ENCODE data around the gene HSP90AB1. TPM values are rescaled to one million over a fixed set of nuclear protein-coding genes. Genes with fewer than 3 reads are reported as not detected.
A peak's percentile ranks its signal among the peaks of the same experiment; 100 is the strongest.

The HSP90AB1 gene
- total and polyA plus RNA-seq, 9 of the 15 experiments (the other 6 are each of a cell fraction or from before 2014, with no cell fraction given) = 1,780 to 3,358 (median 2,262) TPM

GRCh38 chr6:44268095-44268628, 21.3 kb downstream of the HSP90AB1 start (continued):
- TF ChIP-seq MXD1 (CRISPR knock-in tag; IDR thresholded peaks at IDR 0.05; ENCODE audit: borderline replicate concordance, poor library complexity, severe bottlenecking) = no peak
- TF ChIP-seq CHAMP1 (IDR thresholded peaks at IDR 0.05) = no peak
- 0 out of 2 replicates have a peak, but pooled peaks have one; percentile 38 for TF ChIP-seq MYC (IDR thresholded peaks at IDR 0.05; ENCODE audit: low read depth, low read length)
- TF ChIP-seq MYC (CRISPR knock-in tag; IDR thresholded peaks at IDR 0.05; ENCODE audit: borderline replicate concordance, low read depth) = no peak
- TF ChIP-seq ZNF57 (CRISPR knock-in tag; IDR thresholded peaks at IDR 0.05) = no peak
- TF ChIP-seq ZBTB8A (IDR thresholded peaks at IDR 0.05; ENCODE audit: partially characterized antibody) = no peak
- TF ChIP-seq SRSF9 (IDR thresholded peaks at IDR 0.05; ENCODE audit: borderline replicate concordance, low read depth, low read length) = no peak
- no peak for TF ChIP-seq TAF9B (IDR thresholded peaks at IDR 0.05; ENCODE audit: partially characterized antibody)
- no peak for TF ChIP-seq ZNF592 (IDR thresholded peaks at IDR 0.05)
- TF ChIP-seq ZKSCAN1 (IDR thresholded peaks at IDR 0.05; ENCODE audit: low read depth, low read length) = no peak
- TF ChIP-seq NFIC (IDR thresholded peaks at IDR 0.05) = peak; percentile 71
- TF ChIP-seq TBL1XR1 (IDR thresholded peaks at IDR 0.05; ENCODE audit: low read length in 2 of 2) = peak in 1 of 2 experiments; percentile 35; a peak in 1 of 4 replicates
- TF ChIP-seq ARID2 (IDR thresholded peaks at IDR 0.05) = peak; percentile 65; the same call in 1 of the 2 replicates
- no peak for TF ChIP-seq ZNF655 (CRISPR knock-in tag; IDR thresholded peaks at IDR 0.05)
- TF ChIP-seq ZBTB33 (CRISPR knock-in tag; IDR thresholded peaks at IDR 0.05) = no peak
- TF ChIP-seq ERF (CRISPR knock-in tag; IDR thresholded peaks at IDR 0.05) = no peak

Measured in K562 (cell line).